Stimulated activated naive B cell treated with anti-CD40 and anti-IgM and Interleukin-4, amounts not matched to agents 10 μg/mL and 1 μg/mL and 100 μg/mL, for 72 hours (primary cell): ENCODE measurements around the gene CIZ1.
"Not testable (repeated sequence)": the region's sequence is repeated elsewhere in the genome, so short reads cannot be mapped to it uniquely, and the experiment has no call there.

Source experiments
- ATAC-seq, 2 donors: fragments of 150-1000 bp; cut with Tn5 transposase; replicated peaks; 2 replicates each; pipeline ENCODE4 v1.10.0; 2021; ENCODE audit warnings: moderate library complexity in 1 of 2
- DNase-seq: peaks from one replicate; pipeline ENCODE4 v3.0.0; 2021
- H3K27ac Mint-ChIP-seq: one replicate; pipeline ENCODE4 v1.8.0; 2022; ENCODE audit warnings: mild to moderate bottlenecking, mixed read lengths
- H3K27me3 Mint-ChIP-seq, 2 donors: one replicate each; pipeline ENCODE4 v1.8.0; 2022; ENCODE audit warnings: mixed read lengths in 2 of 2
- H3K36me3 Mint-ChIP-seq, 2 donors: one replicate each; pipeline ENCODE4 v1.8.0; 2022; ENCODE audit warnings: mixed read lengths in 2 of 2, mild to moderate bottlenecking in 1 of 2
- H3K4me1 Mint-ChIP-seq, 2 donors: one replicate each; pipeline ENCODE4 v1.8.0; 2022; ENCODE audit warnings: mixed read lengths in 2 of 2, mild to moderate bottlenecking in 1 of 2
- H3K4me3 Mint-ChIP-seq, 2 donors: one replicate each; pipeline ENCODE4 v1.8.0; 2022; ENCODE audit warnings: mild to moderate bottlenecking in 2 of 2, mixed read lengths in 2 of 2, moderate library complexity in 1 of 2
- H3K9me3 Mint-ChIP-seq, 2 donors: one replicate each; pipeline ENCODE4 v1.8.0; 2022; ENCODE audit warnings: mixed read lengths in 2 of 2, mild to moderate bottlenecking in 1 of 2

CIZ1 gene

DNA sequence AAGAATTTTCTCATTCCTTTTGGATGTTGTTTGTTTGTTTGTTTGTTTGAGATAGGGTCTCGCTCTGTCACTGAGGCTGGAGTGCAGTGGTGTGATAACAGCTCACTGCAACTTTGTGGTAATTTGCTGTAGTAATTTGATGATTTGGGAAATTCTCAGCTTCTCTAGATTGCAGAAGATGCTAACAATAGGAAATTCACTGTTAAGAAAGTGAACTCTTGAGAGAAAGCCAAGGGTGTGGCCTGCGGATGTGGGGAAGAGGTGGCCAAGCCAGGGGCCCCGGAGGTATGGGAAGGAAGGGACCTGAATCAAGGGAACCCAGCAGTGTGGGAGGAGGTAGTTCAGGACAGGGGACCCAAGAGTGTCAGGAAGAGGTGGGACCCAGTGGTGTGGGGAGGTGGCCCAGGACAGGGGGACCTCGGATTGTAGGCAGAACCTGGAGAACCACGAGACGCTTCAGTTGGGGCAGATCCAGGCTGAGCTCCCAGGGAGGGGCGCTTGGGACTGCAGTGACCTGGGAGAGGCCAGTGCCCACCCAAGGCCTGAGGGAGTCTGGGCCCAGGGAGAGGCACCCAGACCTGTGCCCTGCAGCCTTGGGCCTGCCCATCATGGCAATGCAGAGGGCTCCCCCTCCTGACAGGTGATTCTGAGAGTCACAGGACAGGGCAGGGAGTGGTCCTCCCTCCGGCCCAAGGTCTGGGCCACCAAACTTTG lies 47.7 kb downstream of the CIZ1 start:
- DNase-seq, result no peak
- peaks cover 0 to 9% of the 10 kb centered on the region in 2 donors for H3K27me3 Mint-ChIP-seq
- H3K4me1 Mint-ChIP-seq, result no peaks in the 10 kb centered on the region
- no peak for ATAC-seq
- H3K9me3 Mint-ChIP-seq, result no peaks in the 10 kb centered on the region
- no peak overlapping the region for H3K27ac Mint-ChIP-seq
- H3K4me3 Mint-ChIP-seq, result no peak overlapping the region
- H3K36me3 Mint-ChIP-seq, result no peaks in the 10 kb centered on the region

DNA sequence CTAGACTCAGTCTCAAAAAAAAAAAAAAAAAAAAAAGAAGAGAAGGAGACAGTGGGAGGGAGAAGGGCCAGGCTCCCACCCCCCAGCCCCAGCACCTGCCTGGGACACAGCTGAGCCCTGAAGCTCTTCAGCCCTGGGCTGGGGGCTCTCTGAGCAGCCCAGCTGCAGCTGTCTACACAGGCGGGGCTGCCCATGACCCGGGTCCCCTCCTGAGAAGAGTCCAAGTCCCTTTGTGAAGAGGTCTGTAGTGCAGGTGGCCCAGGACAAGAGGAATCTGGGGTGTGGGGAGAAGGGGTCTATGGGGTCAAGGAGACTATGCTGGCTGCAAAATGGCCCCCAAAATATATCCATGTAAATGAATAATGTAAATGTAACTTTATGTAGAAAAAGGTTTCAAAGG lies 48.8 kb downstream of the CIZ1 start:
- Mint-ChIP-seq H3K27ac (no peak overlapping the region), H3K4me3 (no peak overlapping the region), H3K27me3 (peaks cover 0 to 16% of the 10 kb centered on the region in 2 donors), H3K4me1 (no peaks in the 10 kb centered on the region), H3K36me3 (no peaks in the 10 kb centered on the region), H3K9me3 (no peaks in the 10 kb centered on the region)
- DNase-seq (no peak), ATAC-seq (no peak)

DNA sequence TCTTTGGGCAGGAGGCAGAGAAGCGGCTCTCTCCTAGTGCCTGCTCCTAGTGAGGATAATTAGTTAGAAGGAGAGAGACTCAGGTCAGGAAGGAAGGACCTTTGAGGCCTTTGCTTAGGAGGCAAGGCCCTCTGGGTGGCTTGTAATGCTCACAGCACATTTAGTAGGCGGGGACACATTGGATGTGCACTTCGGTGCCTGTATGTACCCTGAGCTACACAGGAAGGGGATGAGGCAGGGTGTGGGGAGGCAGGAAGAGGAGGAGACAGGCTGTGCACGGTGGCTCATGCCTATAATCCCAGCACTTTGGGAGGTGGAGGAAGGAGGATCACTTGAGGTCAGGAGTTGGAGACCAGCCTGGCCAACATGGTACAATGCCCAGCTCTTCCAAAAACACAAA lies 49.3 kb downstream of the CIZ1 start:
- H3K27ac Mint-ChIP-seq, result no peak overlapping the region
- no peak overlapping the region for H3K4me3 Mint-ChIP-seq
- no peaks in the 10 kb centered on the region for H3K4me1 Mint-ChIP-seq
- H3K27me3 Mint-ChIP-seq, result peaks cover 2 to 22% of the 10 kb centered on the region in 2 donors
- ATAC-seq, result no peak
- H3K9me3 Mint-ChIP-seq, result no peaks in the 10 kb centered on the region
- no peaks in the 10 kb centered on the region for H3K36me3 Mint-ChIP-seq
- no peak for DNase-seq

DNA sequence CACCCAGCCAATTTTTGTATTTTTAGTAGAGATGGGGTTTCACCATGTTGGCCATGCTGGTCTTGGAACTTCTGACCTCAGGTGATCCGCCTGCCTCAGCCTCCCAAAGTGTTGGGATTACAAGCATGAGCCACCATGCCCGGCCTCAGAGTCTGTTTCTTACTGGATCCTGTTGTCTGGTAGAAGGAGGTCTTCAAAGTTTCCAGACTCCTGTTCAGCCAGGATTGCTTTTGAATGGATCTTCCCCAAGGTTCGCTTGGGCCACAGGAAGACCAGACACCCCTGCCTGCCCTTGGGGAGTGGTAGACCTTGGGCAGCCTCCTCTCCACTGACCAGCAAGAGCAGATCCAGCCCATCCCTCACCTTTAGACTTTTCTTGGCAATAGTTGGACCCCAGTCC lies 49.8 kb downstream of the CIZ1 start:
- no peak for ATAC-seq
- no peaks in the 10 kb centered on the region for H3K36me3 Mint-ChIP-seq
- H3K4me3 Mint-ChIP-seq, result no peak overlapping the region
- H3K9me3 Mint-ChIP-seq, result no peaks in the 10 kb centered on the region
- no peaks in the 10 kb centered on the region for H3K4me1 Mint-ChIP-seq
- no peak for DNase-seq
- H3K27me3 Mint-ChIP-seq, result peaks cover 7 to 25% of the 10 kb centered on the region in 2 donors
- no peak overlapping the region for H3K27ac Mint-ChIP-seq

DNA sequence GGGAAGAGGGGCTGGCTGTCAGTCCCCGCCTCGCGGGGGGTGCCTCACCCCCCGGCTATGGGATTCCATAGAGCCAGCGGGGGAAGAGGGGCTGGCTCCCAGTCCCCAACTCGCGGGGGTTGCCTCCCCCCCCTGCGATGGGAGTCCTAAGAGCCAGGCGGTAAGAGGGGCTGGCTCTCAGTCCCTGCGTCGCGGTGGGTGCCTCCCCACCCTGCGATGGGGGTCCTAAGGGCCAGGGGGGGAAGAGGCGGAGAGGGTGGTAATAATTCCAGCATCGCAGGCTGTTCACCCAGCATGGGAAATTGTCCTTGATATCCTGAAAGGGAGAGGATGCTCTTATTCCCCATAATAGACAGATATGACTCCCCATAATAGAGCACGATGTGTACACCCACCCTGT lies 51.8 kb downstream of the CIZ1 start:
- no peaks in the 10 kb centered on the region for H3K36me3 Mint-ChIP-seq
- no peak overlapping the region for H3K27ac Mint-ChIP-seq
- H3K4me1 Mint-ChIP-seq, result peaks cover 4 to 9% of the 10 kb centered on the region in 2 donors
- ATAC-seq, result no peak
- peaks cover 11 to 36% of the 10 kb centered on the region in 2 donors for H3K27me3 Mint-ChIP-seq
- no peak overlapping the region for H3K4me3 Mint-ChIP-seq
- no peaks in the 10 kb centered on the region for H3K9me3 Mint-ChIP-seq
- no peak for DNase-seq

DNA sequence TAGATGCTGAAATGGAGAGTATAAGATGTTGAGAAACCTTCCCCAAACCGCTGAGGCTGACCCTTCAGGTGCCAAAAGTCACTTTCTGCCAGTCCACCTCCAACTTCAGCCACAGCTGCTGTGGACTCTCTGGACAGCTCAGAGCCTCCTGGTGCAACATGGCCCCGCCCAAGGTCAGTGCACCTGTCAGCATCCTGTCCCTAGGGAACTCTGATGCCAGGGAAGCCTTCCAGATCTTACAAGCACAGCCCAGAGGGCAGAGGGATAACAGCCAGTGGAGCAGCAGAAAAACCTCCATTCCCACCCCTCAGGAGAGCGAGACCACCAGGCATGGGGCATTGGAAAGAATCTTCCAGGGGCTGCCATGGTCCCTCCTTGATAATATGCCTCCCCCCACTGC lies 53.4 kb downstream of the CIZ1 start:
- H3K27ac Mint-ChIP-seq, result no peak overlapping the region
- H3K4me1 Mint-ChIP-seq, result peaks cover 6 to 13% of the 10 kb centered on the region in 2 donors
- ATAC-seq (no peak), DNase-seq (no peak)
- H3K9me3 Mint-ChIP-seq, result no peaks in the 10 kb centered on the region
- H3K36me3 Mint-ChIP-seq, result no peaks in the 10 kb centered on the region
- no peak overlapping the region for H3K4me3 Mint-ChIP-seq
- H3K27me3 Mint-ChIP-seq, result peaks cover 15 to 39% of the 10 kb centered on the region in 2 donors

DNA sequence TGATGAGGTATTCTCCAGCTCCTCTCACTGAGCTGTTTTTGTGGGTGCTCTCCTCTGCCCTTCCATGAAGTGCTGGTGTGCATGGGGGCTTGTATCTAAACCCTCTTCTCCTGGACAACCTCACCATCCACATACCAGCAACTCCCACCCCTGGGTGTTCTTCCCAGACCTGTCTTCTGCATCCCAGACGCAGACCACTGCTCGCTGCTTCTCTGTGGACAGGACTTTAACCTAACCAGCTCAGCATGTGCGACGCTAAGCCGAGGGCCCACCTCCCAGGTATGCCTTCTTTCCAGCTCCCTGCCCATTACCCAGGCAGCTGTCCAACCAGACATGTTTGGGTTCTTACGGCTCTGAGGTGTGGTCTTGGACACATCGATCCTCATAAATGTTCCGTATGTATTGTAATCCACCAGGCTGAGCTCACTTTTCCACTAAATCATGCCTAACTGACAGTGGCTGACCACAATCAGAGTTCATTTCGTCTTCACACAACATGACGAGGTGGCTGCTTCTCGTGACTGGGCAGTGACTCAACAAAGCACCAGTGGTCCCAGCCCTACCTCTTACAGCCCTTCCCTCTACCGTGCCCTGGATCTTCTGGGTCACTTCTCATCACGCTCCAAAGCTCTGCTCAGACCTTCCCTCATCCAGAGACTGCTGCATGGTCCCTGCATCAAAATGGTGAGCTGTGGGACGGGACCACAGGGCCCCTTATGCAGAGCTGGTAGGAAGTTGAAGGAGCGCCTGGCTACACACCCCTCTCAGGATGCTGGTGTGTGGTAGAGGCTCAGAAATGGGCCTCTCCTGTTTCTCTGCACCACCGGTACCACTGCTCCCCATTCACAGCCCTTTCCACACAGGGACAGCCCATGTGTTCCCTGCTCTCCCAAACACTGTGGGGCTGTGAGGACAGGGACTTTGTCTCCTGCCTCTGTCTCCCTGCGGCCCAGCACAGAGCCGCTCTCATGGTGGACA lies 54.3 kb downstream of the CIZ1 start:
- Mint-ChIP-seq H3K4me1 (peaks cover 6 to 14% of the 10 kb centered on the region in 2 donors), H3K9me3 (no peaks in the 10 kb centered on the region), H3K4me3 (no peak overlapping the region), H3K27me3 (peaks cover 20 to 37% of the 10 kb centered on the region in 2 donors), H3K36me3 (no peaks in the 10 kb centered on the region), H3K27ac (no peak overlapping the region)
- ATAC-seq (no peak), DNase-seq (no peak)

DNA sequence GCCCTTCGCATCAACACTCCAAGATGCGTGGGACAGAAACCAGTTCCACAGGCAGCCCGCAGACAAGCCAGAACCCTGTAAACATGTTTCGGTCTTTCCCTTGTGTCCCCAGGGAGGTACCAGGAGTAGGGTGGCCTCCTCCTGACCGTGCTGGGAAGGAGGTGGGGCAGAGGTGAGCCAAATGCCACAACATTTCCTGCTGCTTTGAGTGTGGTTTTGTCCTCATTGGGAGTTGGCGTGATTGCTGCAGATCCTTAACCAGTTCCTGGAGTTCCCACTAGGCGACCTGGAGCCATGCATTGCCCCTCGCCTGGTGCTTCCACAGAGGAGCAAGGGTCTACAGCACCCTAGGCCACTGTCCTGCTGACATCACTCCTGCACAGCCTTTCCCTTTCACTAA lies 55.8 kb downstream of the CIZ1 start:
- Mint-ChIP-seq H3K4me1 (peaks cover 6 to 14% of the 10 kb centered on the region in 2 donors), H3K27me3 (peaks cover 26 to 43% of the 10 kb centered on the region in 2 donors)
- not testable (repeated sequence) for DNase-seq, H3K27ac Mint-ChIP-seq, H3K4me3 Mint-ChIP-seq, H3K36me3 Mint-ChIP-seq, H3K9me3 Mint-ChIP-seq
- ATAC-seq, result peak in 1 of 2 donors; percentile 29

DNA sequence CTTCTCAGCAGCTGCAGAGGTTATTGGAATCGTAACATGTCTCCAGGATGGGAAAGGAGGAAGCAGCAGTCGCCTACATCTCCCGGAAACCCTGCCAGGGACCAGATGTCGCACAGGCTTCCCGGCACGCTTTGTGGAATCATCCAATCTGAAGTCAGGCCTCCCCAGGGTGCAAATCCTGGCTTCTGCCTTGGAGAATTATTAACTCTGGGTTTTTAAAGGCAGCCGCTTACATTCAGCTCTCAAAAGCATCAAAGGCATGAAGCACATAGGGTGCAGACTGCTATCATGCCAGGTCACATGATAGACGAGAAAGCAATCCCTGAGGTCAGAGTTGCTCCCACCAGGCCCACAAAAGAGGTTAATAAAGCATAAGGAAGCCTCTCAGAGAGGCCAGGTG lies 59.2 kb downstream of the CIZ1 start:
- not testable (repeated sequence) for DNase-seq, ATAC-seq, H3K9me3 Mint-ChIP-seq, H3K27ac Mint-ChIP-seq, H3K36me3 Mint-ChIP-seq, H3K4me3 Mint-ChIP-seq
- H3K4me1 Mint-ChIP-seq, result peaks cover 16 to 34% of the 10 kb centered on the region in 2 donors
- peaks cover 24 to 31% of the 10 kb centered on the region in 2 donors for H3K27me3 Mint-ChIP-seq

DNA sequence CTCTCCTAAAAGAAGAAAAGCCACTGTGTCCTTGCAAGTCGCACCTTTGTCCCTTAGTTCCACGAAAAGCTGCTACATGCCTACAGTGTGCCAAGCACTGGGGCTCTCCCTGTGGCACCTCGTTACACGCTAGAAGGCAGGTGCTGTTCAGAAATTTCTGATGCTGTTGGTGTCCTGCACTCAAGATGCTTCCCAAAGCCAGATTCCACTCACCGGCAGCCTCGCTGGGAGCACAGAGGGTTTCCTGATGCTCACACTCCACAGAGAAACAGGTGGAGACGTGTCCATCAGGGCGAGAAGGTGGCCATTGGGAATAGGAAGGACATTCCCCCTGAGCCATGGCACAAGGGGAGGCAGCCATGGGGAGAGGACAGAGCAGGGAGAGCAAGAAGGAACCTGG lies 60.0 kb downstream of the CIZ1 start:
- peaks cover 19 to 27% of the 10 kb centered on the region in 2 donors for H3K27me3 Mint-ChIP-seq
- not testable (repeated sequence) for DNase-seq, H3K9me3 Mint-ChIP-seq, ATAC-seq, H3K36me3 Mint-ChIP-seq, H3K27ac Mint-ChIP-seq, H3K4me3 Mint-ChIP-seq
- peaks cover 16 to 36% of the 10 kb centered on the region in 2 donors for H3K4me1 Mint-ChIP-seq

DNA sequence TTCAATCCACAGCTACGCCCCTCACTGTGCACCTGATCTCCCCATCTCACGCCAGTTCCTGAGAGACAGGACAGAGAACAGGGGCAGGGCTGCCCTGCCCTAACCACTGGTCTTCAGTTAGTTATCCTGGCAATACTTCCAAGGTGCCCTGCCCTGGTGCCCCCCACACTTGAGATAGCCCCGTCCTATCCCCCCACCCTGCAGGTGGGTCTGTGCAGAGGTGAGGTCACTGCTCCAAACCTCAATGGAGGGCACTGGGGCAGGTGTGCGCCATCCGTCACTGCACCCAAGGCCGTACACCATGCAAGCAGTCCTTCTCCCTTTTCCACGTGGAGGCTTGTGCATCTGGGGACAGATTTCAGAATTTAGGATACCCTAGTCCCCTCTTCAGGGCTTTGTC lies 60.7 kb downstream of the CIZ1 start:
- not testable (repeated sequence) for ATAC-seq, H3K9me3 Mint-ChIP-seq, H3K27ac Mint-ChIP-seq, DNase-seq, H3K4me3 Mint-ChIP-seq
- peaks cover 2 to 11% of the 10 kb centered on the region in 2 donors for H3K36me3 Mint-ChIP-seq
- H3K4me1 Mint-ChIP-seq, result peaks cover 23 to 38% of the 10 kb centered on the region in 2 donors
- H3K27me3 Mint-ChIP-seq, result peaks cover 15 to 22% of the 10 kb centered on the region in 2 donors

DNA sequence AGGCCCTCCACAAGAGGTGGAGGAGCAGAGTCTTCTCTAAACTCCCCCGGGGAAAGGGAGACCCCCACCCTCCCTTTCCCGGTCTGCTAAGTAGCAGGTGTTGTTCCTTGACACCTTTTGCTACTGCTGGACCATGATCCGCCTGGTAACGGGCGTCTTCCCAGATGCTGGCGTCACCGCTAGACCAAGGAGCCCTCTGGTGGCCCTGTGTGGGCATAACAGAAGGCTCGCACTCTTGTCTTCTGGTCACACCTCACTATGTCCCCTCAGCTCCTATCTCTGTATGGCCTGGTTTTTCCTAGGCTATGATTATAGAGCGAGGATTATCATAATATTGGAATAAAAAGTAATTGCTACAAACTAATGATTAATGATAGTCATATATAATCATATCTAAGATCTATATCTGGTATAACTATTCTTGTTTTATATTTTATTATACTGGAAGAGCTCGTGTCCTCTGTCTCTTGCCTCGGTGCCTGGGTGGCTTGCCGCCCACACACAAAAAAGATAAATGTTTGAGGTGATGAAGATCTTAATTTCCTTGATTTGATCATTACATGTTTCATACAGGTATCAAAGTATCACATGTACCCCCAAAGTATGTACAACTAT lies 61.3 kb downstream of the CIZ1 start:
- Mint-ChIP-seq H3K4me3 (peak overlapping the region in 1 of 2 donors; percentile 29), H3K36me3 (peaks cover 2 to 14% of the 10 kb centered on the region in 2 donors), H3K4me1 (peaks cover 25 to 39% of the 10 kb centered on the region in 2 donors), H3K27me3 (peaks cover 14 to 17% of the 10 kb centered on the region in 2 donors)
- not testable (repeated sequence) for H3K27ac Mint-ChIP-seq, ATAC-seq, DNase-seq, H3K9me3 Mint-ChIP-seq

DNA sequence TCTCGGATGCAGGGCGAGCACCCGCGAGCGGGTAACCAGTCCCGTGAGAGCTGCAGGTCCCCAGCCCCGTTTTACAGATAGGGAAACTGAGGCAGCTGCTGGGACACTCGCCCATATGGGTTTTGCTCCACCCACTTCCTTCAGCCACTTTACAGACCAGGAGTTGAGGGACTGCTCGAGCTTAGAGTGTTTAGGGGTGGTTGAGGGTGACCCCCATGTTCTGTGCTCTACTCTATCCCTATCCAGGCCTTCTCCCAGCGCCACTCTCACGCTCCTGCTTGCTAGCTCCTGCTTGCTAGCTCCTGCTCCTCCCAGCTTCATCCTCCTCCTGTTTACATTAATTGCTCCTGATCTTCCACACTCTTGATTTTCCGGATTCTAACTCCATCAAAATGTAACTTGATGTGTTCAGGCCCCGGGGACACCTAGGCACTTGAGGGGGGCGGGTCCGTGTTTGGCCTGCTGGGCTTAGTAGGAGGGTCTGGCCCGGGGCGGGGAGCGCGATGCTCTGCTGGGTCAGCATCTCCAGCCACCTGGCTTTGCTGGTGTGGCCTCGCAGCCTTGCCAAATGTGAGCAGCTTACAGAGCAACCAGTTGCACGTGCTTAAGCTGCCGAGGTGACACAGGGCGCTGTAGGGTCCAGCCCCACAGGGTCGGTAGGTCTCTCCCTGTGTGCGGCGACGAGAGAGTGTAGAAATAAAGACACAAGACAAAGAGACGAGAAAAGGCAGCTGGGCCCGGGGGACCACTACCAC lies 62.4 kb downstream of the CIZ1 start:
- peaks cover 14 to 16% of the 10 kb centered on the region in 2 donors for H3K27me3 Mint-ChIP-seq
- peaks cover 4 to 6% of the 10 kb centered on the region in 2 donors for H3K9me3 Mint-ChIP-seq
- peak overlapping the region; percentile 96 to 97 for H3K4me3 Mint-ChIP-seq
- ATAC-seq (no peak), DNase-seq (no peak)
- H3K27ac Mint-ChIP-seq, result peak overlapping the region; percentile 100
- H3K36me3 Mint-ChIP-seq, result peaks cover 6 to 25% of the 10 kb centered on the region in 2 donors
- H3K4me1 Mint-ChIP-seq, result peaks cover 29 to 47% of the 10 kb centered on the region in 2 donors
